Fibroblast of upper back skin (primary cell): Measurements from ENCODE around the gene SAMD9L.
"Not testable (repeated sequence)": the region's sequence is repeated elsewhere in the genome, so short reads cannot be mapped to it uniquely, and the experiment has no call there.

Experiments used
- DNase-seq: peaks from one replicate; pipeline ENCODE4 v3.0.0-alpha.2; 2013

SAMD9L gene

DNA sequence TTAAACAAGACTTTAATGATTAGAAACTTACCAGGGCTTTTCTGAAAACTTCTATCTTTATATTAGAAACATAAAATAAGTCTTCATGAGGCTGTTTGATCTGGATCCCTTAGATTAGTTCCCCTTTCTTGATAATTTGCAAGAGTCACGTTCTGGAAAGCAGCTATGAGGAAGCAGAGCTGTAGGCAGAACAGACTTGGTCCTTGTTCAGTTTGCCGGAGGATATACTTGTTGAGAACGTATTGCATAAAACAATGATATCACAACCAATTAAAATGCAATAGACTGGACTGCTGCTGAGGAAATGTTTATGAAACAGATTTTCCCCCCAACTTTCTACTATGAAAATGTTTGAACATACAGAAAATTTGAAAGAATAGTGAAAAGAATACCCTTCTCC, 2.8 kb downstream of the SAMD9L start:
- DNase-seq: no peak

GRCh38 chr7:93142127-93142526, 6.1 kb downstream of the SAMD9L start:
- peak; percentile 6 for DNase-seq

DNA sequence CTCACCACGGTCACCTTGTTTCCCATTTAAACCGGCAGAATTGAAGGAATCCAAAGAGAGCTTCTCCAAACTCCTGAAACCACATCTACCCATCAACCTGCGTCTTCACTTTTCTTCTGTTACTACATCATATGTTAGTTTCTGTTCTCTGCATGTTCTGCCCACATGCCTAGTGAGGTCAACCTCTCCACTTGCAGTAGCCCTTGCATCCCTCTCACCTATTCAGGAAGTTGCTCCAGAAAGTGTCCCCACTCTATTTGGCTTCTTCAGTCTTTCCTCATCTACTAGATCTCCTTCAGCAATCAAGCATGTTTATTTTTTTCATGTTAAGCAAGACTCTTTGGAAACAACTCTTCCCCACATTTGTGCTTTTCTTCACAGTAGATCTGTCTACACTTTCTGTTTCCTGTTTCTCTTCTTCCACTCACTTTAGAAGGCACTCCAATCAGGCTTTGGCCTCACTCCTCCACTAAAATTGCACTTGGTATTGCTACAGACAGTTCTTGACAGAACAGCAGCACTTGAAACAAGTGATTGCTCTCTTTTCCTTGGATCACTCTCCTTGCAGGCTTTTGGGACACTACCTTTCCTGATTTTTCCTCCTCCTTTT, 7.5 kb downstream of the SAMD9L start:
- no peak for DNase-seq

DNA sequence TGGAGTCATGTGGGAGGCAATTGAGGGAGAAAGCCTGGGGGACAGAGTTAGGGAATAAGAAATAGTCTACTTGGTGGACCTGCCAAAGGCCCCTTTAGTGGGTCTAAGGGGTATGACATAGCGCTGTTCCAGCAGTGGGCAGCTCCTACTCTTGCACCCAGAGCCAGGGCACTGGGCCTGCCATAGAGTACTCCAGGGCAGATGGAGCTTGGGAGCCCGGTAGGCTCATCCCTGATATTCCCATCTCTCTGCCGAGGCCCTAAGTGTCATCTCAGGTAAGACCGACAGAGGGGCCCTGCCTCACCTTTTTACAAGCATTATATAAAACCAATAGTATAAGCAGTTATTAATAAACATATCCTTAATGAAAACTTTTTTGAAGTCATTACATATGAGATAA, 9.6 kb downstream of the SAMD9L start:
- DNase-seq: no peak

- no peak for DNase-seq
Measured at GRCh38 chr7:93133005-93133404, 15.2 kb downstream of the SAMD9L start.

DNA sequence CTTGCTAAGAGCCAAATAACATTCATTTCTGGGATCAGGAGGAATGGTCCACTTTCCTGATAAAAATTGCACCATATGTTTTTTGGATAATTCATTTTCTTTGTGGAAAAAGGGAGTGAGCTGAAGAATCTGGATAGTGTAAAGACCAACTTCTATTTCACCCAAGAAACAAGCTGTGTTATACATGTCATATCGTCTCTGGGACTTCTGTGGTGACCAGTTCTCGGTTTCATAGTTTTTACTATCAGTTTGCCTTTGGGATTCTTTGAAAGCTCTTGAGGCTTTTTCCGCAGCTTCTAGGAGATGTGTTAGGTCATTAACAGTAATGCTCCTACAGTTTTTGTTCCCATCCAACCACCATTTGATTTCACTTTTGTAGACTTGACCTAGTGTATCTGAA, 16.0 kb downstream of the SAMD9L start:
- DNase-seq: no peak

DNA sequence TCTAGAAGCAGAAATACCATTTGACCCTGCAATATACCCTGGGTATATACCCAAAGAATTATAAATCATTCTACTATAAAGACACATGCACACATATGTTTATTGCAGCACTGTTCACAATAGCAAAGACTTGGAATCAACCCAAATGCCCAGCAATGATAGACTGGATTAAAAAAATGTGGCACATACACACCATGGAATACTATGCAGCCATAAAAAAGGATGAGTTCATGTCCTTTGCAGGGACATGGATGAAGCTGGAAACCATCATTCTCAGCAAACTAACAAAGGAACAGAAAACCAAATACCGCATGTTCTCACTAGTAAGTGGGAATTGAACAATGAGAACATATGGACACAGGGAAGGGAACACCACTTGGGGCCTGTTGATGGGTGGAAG, 21.2 kb downstream of the SAMD9L start:
- not testable (repeated sequence) for DNase-seq

GRCh38 chr7:93123532-93123931, 24.7 kb downstream of the SAMD9L start:
- not testable (repeated sequence) for DNase-seq

DNA sequence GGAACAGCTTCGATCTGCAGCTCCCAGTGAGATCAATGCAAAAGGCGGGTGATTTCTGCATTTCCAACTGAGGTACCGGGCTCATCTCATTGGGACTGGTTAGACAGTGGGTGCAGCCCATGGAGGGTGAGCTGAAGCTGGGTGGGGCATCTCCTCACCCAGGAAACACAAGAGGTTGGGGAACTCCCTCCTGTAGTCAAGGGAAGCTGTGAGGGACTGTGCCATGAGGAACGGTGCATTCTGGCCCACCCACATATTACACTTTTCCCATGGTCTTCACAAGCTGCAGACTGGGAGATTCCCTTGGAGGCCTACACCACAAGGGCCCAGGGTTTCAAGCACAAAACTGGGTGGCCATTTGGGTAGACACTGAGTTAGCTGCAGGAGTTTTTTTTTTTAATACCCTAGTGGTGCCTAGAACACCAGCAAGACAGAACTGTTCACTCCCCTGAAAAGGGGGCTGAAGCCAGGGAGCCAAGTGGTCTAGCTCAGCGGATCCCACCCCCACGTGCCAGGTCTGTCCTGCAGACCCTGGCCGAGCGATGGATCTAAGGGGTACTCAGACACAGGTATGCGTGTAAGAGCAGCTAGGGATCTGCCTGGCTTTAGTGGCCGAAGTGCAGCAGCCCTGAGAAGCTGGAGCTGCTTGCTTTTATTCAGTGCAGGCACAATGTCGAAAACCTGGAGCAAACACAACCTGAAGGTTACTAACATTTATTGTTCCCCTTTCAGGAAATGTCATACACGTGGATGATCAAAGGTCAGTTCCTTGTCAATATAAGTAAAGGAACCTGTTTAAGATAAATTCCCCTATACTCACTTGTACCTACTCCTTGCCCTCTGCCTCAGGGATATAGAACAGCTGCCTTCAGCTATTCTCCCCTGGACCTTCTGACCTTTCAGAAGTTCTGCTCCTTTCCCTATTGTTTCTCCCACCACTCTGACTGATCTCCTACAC, 27.3 kb downstream of the SAMD9L start:
- no peak for DNase-seq

DNA sequence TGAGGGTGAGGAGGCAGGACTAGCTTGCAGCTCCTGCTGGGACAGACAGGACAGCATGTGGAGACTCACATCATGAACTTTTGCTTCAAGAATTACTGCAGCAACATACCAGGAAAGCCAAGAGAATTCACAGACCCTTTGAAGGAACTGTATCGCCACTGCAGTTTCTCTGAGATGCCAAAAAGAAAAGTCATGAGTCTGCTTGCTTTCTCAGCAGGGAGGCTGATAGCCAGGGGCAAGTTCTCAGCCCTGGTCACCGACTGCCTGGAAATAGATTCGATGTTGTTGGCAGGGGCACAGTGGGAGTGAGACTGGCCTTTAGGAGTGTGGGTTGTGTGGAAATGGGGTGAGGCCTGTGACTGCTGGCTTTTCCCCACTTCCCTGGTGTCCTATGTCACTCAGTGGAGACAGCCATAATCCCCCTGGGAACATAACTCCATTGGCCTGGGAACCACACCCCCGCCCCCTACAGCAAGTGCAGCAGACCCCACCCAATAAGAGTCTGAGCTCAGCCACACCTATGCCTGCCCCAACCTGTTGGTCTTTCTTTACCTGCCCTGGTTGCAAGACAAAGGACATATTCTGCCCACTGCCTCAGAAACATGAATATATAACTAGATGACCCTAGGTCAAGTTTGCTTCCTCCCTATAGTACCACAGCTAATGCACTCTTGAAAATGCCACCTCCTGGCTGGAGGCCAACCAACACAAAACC, 28.8 kb downstream of the SAMD9L start:
- DNase-seq: no peak

DNA sequence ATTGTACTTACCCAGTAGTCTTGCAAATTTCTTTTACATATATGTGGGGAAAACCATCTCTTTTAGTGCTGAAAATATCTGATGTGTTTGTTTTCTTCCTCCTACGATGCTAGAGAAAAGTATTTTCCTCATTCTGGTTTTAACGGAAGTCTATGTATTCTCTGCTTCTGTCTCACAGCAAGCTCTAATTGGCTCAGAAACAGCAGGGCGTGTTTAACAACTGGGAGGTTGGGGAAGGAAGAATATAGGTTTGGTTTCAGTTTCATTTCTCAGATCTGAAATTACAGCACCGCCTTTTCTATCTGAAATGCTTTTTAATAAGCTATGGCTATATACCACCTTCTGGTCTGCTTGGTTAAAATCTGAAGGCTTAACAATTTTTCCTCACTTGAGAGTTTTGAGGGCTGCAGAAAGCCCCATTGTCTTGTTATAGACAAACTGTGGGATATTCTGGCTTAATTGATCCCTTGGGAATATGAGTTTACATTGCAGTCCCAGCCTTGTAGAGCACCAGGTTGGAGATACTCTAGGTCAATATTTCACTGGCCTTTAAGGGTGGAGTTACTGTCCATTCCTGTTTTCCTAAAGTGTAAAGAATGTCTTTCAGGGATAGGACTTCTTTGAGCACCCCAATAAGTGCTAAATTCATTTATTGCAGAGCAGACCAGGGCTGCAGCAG, 30.2 kb downstream of the SAMD9L start, which contains the start of gene SAMD9:
SAMD9 (minus strand) TSS at position 128 of the 679 bp plus-strand sequence. CDS start 11,882 bp downstream, outside the sequence.
- DNase-seq: peak; percentile 82

DNA sequence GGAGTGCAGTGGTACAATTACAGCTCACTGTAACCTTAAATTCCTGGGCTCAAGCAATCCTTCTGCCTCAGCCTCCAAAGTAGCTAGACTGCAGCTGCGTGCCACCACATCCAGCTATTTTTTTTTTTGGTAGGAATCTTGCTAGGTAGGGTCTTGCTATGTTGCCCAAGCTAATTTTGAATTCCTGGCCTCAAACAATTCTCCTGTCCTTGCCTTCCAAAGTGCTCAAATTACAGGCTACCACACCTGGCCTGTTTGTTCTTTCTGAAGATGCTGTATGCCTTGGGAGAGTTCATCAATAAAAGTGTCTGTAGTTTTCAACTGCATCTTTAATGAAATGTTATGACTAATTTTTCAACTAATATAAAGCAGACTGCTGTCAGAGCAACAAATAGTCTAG, 30.9 kb downstream of the SAMD9L start:
- no peak for DNase-seq

- peak; percentile 10 for DNase-seq
Measured at GRCh38 chr7:93115796-93116195, 32.4 kb downstream of the SAMD9L start.

GRCh38 chr7:93108003-93108402, 40.2 kb downstream of the SAMD9L start:
- DNase-seq: no peak

DNA sequence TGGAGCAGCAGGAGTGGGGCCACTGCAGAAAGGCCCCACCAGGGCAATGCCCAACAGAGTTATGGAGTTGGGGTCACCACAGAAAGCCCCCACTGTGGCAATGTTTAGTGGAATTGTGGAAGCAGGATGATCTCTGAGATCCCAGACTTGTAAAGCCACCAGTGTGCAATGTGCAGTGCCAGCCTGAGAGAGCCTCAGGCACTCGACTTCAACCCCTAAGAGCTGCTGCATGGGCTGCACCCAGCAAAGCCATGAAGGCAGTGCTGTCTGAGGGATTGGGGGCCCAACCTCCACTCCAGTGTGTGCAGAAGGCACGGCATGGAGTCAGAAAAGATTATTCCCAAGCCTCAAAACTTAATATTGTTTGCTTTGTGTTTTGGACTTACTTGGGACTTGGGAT, 50.8 kb downstream of the SAMD9L start:
- DNase-seq: no peak

GRCh38 chr7:93092757-93093370, 55.3 kb downstream of the SAMD9L start:
- DNase-seq: peak; percentile 39
